IMR-90 (cell line): ENCODE results near the gene L3MBTL4. TPM values are rescaled to one million over a fixed set of nuclear protein-coding genes. Genes with fewer than 3 reads are reported as not detected.

Source experiments
- ATAC-seq: fragments of 200-7000 bp; cut with Tn5 transposase; 2 replicates; pipeline ENCODE4 v1.9.1; 2020; ENCODE audit warnings: low read depth, mild to moderate bottlenecking, moderate library complexity
- BruUV-seq: library from RNA; stranded (reverse); fragments of 400-500 nt; replicated peaks from 2 replicates; lab custom pipeline; 2021; lab: Mats Ljungman, UMichigan
- CTCF ChIA-PET: fragments of 300-600 bp; formaldehyde crosslinking; extraction: SDS; loops from one replicate; lab custom pipeline; 2021; ENCODE audit warnings: antibody characterized with exemption; lab: Yijun Ruan, JAX
- POLR2A ChIA-PET: fragments of 300-600 bp; sonication (Branson Sonifier 250); formaldehyde crosslinking; loops from one replicate; lab custom pipeline; 2022; ENCODE audit warnings: antibody characterized with exemption; ENCODE audit not compliant: unreplicated experiment; lab: Charles Lee
- DNase-seq: peaks from one replicate; pipeline ENCODE4 v3.0.0; 2013
- H2AFZ ChIP-seq: replicated peaks from 2 replicates; pipeline ENCODE3; 2013; ENCODE audit warnings: low read length, mild to moderate bottlenecking; ENCODE audit not compliant: poor library complexity
- H2AK5ac ChIP-seq: 2 replicates; pipeline ENCODE4 v1.6.1; 2013; ENCODE audit warnings: low read depth, low read length, inconsistent platforms
- H2AK9ac ChIP-seq: replicated peaks from 2 replicates; pipeline ENCODE3; 2013; ENCODE audit warnings: mild to moderate bottlenecking, low read depth, low read length, moderate library complexity; ENCODE audit not compliant: poor library complexity
- H2BK120ac ChIP-seq: 2 replicates; pipeline ENCODE4 v1.6.1; 2013; ENCODE audit warnings: low read depth, low read length, inconsistent platforms
- H2BK15ac ChIP-seq: 3 replicates; pipeline ENCODE4 v1.6.1; 2013; ENCODE audit warnings: low read depth, low read length, inconsistent platforms
- H2BK20ac ChIP-seq: 2 replicates; pipeline ENCODE4 v1.6.1; 2013; ENCODE audit warnings: low read depth, mild to moderate bottlenecking, inconsistent platforms, low read length, moderate library complexity
- H2BK5ac ChIP-seq: 2 replicates; pipeline ENCODE4 v1.6.1; 2013; ENCODE audit warnings: mild to moderate bottlenecking, low read depth, low read length, inconsistent platforms; ENCODE audit not compliant: poor library complexity, severe bottlenecking
- H3K14ac ChIP-seq: replicated peaks from 2 replicates; pipeline ENCODE4 v1.6.1; 2013; ENCODE audit warnings: low read depth, low read length, inconsistent platforms
- H3K18ac ChIP-seq: 2 replicates; pipeline ENCODE4 v1.6.1; 2013; ENCODE audit warnings: low read depth, low read length, control low read depth
- H3K23ac ChIP-seq: 2 replicates; pipeline ENCODE4 v1.6.1; 2013; ENCODE audit warnings: low read depth, low read length, inconsistent platforms
- H3K27ac ChIP-seq: 2 replicates; pipeline ENCODE4 v1.5.1; 2013; ENCODE audit warnings: mild to moderate bottlenecking, control low read depth, low read length; ENCODE audit not compliant: insufficient read depth
- H3K27me3 ChIP-seq: 2 replicates; pipeline ENCODE4 v1.6.1; 2013; ENCODE audit warnings: low read length; ENCODE audit not compliant: control insufficient read depth, insufficient read depth
- H3K36me3 ChIP-seq: 2 replicates; pipeline ENCODE4 v1.6.1; 2013; ENCODE audit warnings: low read length, mixed read lengths; ENCODE audit not compliant: control insufficient read depth, insufficient read depth
- H3K4ac ChIP-seq: 2 replicates; pipeline ENCODE4 v1.6.1; 2013; ENCODE audit warnings: low read depth, low read length, inconsistent platforms
- H3K4me1 ChIP-seq: 2 replicates; pipeline ENCODE4 v1.6.1; 2013; ENCODE audit warnings: low read length, mixed read lengths; ENCODE audit not compliant: control insufficient read depth, insufficient read depth
- H3K4me2 ChIP-seq: 2 replicates; pipeline ENCODE4 v1.6.1; 2013; ENCODE audit warnings: low read depth, mild to moderate bottlenecking, control low read depth, low read length, moderate library complexity
- H3K4me3 ChIP-seq: 2 replicates; pipeline ENCODE4 v1.5.1; 2013; ENCODE audit warnings: low read depth, mild to moderate bottlenecking, control low read depth, low read length, moderate library complexity; ENCODE audit not compliant: insufficient read depth
- H3K56ac ChIP-seq: 2 replicates; pipeline ENCODE4 v1.6.1; 2013; ENCODE audit warnings: low read length, inconsistent platforms; ENCODE audit not compliant: insufficient read depth; ENCODE audit errors: extremely low read depth
- H3K79me1 ChIP-seq, 2 experiments: 2 replicates each; pipeline ENCODE4 v1.6.1; 2013; ENCODE audit warnings: low read length in 2 of 2, inconsistent platforms in 1 of 2, low read depth in 1 of 2
- H3K9ac ChIP-seq: 2 replicates; pipeline ENCODE4 v1.6.1; 2013; ENCODE audit warnings: low read depth, low read length, control low read depth
- H3K9me1 ChIP-seq: 2 replicates; pipeline ENCODE4 v1.6.1; 2013; ENCODE audit warnings: low read length, inconsistent platforms; ENCODE audit not compliant: insufficient read depth
- H3K9me3 ChIP-seq: 2 replicates; pipeline ENCODE4 v1.6.1; 2013; ENCODE audit warnings: low read length; ENCODE audit not compliant: control insufficient read depth, insufficient read depth
- H4K20me1 ChIP-seq: 2 replicates; pipeline ENCODE4 v1.6.1; 2013; ENCODE audit warnings: low read length, inconsistent platforms; ENCODE audit not compliant: insufficient read depth
- H4K5ac ChIP-seq: 2 replicates; pipeline ENCODE4 v1.6.1; 2013; ENCODE audit warnings: mild to moderate bottlenecking, low read depth, low read length, control low read depth
- H4K8ac ChIP-seq, 2 experiments: 2 replicates each; pipeline ENCODE4 v1.6.1; 2013; ENCODE audit warnings: low read depth in 2 of 2, low read length in 2 of 2, control low read depth in 1 of 2, inconsistent platforms in 1 of 2
- H4K91ac ChIP-seq: 2 replicates; pipeline ENCODE4 v1.6.1; 2013; ENCODE audit warnings: low read depth, low read length, inconsistent platforms; ENCODE audit not compliant: insufficient read depth
- BHLHE40 ChIP-seq: fragments of 150-350 bp; IDR thresholded peaks from 2 replicates; pipeline ENCODE4 v1.6.1; 2016; ENCODE audit warnings: mild to moderate bottlenecking, low read depth, low read length
- CEBPB ChIP-seq: IDR thresholded peaks from 2 replicates; pipeline ENCODE4 v1.6.1; 2012; ENCODE audit warnings: low read depth, low read length, improper control_type of control experiment
- CHD1 ChIP-seq: IDR thresholded peaks from 2 replicates; pipeline ENCODE4 v1.6.1; 2012; ENCODE audit warnings: low read depth, low read length, improper control_type of control experiment
- FOS ChIP-seq: fragments of 150-350 bp; IDR thresholded peaks from 2 replicates; pipeline ENCODE4 v1.6.1; 2016; ENCODE audit warnings: low read depth, low read length
- MAFK ChIP-seq: IDR thresholded peaks from 2 replicates; pipeline ENCODE4 v1.6.1; 2012; ENCODE audit warnings: low read depth, low read length, improper control_type of control experiment
- MAZ ChIP-seq: IDR thresholded peaks from 2 replicates; pipeline ENCODE4 v1.6.1; 2012; ENCODE audit warnings: low read depth, mild to moderate bottlenecking, low read length, improper control_type of control experiment, moderate library complexity, borderline replicate concordance
- MXI1 ChIP-seq: IDR thresholded peaks from 2 replicates; pipeline ENCODE4 v1.6.1; 2012; ENCODE audit warnings: low read depth, mild to moderate bottlenecking, low read length, moderate library complexity, borderline replicate concordance
- NFE2L2 ChIP-seq: fragments of 150-350 bp; IDR thresholded peaks from 2 replicates; pipeline ENCODE4 v1.6.1; 2016; ENCODE audit warnings: low read depth, mild to moderate bottlenecking, low read length
- POLR2A ChIP-seq: IDR thresholded peaks from 2 replicates; pipeline ENCODE4 v1.6.1; 2012; ENCODE audit warnings: mild to moderate bottlenecking, low read depth, low read length
- RAD21 ChIP-seq: IDR thresholded peaks from 2 replicates; pipeline ENCODE4 v1.6.1; 2012; ENCODE audit warnings: low read length, improper control_type of control experiment
- RCOR1 ChIP-seq: IDR thresholded peaks from 2 replicates; pipeline ENCODE4 v1.6.1; 2012; ENCODE audit warnings: mild to moderate bottlenecking, low read length, improper control_type of control experiment; ENCODE audit not compliant: insufficient replicate concordance
- RFX5 ChIP-seq: IDR thresholded peaks from 2 replicates; pipeline ENCODE4 v1.8.0; 2012; ENCODE audit warnings: low read depth, mild to moderate bottlenecking, low read length, moderate library complexity
- SMC3 ChIP-seq: fragments of 150-350 bp; IDR thresholded peaks from 2 replicates; pipeline ENCODE4 v1.6.1; 2016; ENCODE audit warnings: low read depth, mild to moderate bottlenecking, antibody characterized with exemption, low read length, moderate library complexity
- dilution Hi-C: fragments of 300-500 bp; cut with HindIII; formaldehyde crosslinking; loops from one replicate; pipeline ENCODE4 v1.14.3; 2018; ENCODE audit warnings: low sequenced_read_pairs; ENCODE audit not compliant: unreplicated experiment
- in situ Hi-C: fragments of 300-500 bp; cut with MboI; formaldehyde crosslinking; loops from 3 replicates; pipeline ENCODE4 v1.14.3; 2019; ENCODE audit warnings: low sequenced_read_pairs, inconsistent platforms, mixed read lengths
- intact Hi-C: fragments of 100-400 bp; cut with micrococcal nuclease; formaldehyde crosslinking; loops from 2 replicates; pipeline ENCODE4 v1.10.0; 2022
- polyA plus RNA-seq, 3 experiments: library from polyadenylated mRNA; depleted of rRNA; stranded (reverse); fragments of >200 nt; gene quantifications; 2 replicates each; pipeline ENCODE4 v1.2.3, GENCODE V29; 2012; ENCODE audit warnings: low replicate concordance in 1 of 3
- total RNA-seq: library from RNA; depleted of rRNA; stranded (reverse); fragments of >200 nt; gene quantifications from 2 replicates; pipeline ENCODE4 v1.2.3, GENCODE V29; 2012
- TF ChIP-seq, protein P1 (sequence below): fragments of 150-350 bp; IDR thresholded peaks from 2 replicates; pipeline ENCODE4 v1.6.1; 2017; ENCODE audit warnings: mild to moderate bottlenecking, antibody characterized with exemption, low read length, low read depth
- TF ChIP-seq, protein P2 (sequence below): fragments of 150-350 bp; IDR thresholded peaks from 2 replicates; pipeline ENCODE4 v1.6.1; 2016; ENCODE audit warnings: low read depth, mild to moderate bottlenecking, low read length, moderate library complexity, borderline replicate concordance
- TF ChIP-seq, protein P3 (sequence below): conservative IDR thresholded peaks from 2 replicates; pipeline ENCODE4 v1.5.1; 2012; ENCODE audit warnings: mild to moderate bottlenecking, low read depth, low read length, improper control_type of control experiment

L3MBTL4 gene
- total and polyA plus RNA-seq, 2 of the 4 experiments (the other 2 are of a cell fraction) = under 0.01 to 0.02 TPM

DNA sequence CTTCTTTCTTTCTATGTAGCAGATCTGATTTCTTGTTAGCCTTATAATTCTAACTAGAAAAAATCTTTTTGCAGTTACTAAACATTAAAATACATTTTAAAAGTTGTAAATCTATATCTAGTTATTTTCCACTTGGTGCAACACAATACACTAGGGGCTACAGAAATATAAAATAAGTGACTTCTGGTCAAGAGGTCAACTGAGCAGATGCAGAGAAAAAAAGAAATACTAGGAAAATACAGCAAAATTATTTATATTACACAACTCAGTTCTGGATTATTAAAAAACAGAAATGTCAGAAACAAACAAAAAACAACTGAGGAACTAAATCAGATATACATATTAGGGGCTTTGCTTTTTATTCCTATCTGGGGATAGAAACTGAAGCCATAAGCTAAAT is 83.9 kb downstream of the L3MBTL4 start:
- no peak overlapping the region for H2AK9ac ChIP-seq
- H4K20me1 ChIP-seq = no peaks in the 10 kb centered on the region
- no peaks in the 10 kb centered on the region for H3K27me3 ChIP-seq
- H3K4me1 ChIP-seq = no peaks in the 10 kb centered on the region
- POLR2A ChIA-PET = no interaction called here
- H3K4me2 ChIP-seq = no peak overlapping the region
- no peak overlapping the region for H4K8ac ChIP-seq
- H3K14ac ChIP-seq = no peak overlapping the region
- H2AK5ac ChIP-seq = no peak overlapping the region
- H3K9me3 ChIP-seq = no peaks in the 10 kb centered on the region
- H3K23ac ChIP-seq = no peak overlapping the region
- H4K5ac ChIP-seq = no peak overlapping the region
- H2BK5ac ChIP-seq = no peak overlapping the region
- CTCF ChIA-PET = no interaction called here
- no peak for TF ChIP-seq CEBPB
- no peak for TF ChIP-seq RFX5
- TF ChIP-seq, protein P1, sequence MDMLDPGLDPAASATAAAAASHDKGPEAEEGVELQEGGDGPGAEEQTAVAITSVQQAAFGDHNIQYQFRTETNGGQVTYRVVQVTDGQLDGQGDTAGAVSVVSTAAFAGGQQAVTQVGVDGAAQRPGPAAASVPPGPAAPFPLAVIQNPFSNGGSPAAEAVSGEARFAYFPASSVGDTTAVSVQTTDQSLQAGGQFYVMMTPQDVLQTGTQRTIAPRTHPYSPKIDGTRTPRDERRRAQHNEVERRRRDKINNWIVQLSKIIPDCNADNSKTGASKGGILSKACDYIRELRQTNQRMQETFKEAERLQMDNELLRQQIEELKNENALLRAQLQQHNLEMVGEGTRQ = no peak
- no peak for TF ChIP-seq BHLHE40
- no peak for TF ChIP-seq MXI1
- no peak for TF ChIP-seq FOS
- TF ChIP-seq MAFK = no peak
- TF ChIP-seq CHD1 = no peak
- TF ChIP-seq RAD21 = no peak
- TF ChIP-seq, protein P2, sequence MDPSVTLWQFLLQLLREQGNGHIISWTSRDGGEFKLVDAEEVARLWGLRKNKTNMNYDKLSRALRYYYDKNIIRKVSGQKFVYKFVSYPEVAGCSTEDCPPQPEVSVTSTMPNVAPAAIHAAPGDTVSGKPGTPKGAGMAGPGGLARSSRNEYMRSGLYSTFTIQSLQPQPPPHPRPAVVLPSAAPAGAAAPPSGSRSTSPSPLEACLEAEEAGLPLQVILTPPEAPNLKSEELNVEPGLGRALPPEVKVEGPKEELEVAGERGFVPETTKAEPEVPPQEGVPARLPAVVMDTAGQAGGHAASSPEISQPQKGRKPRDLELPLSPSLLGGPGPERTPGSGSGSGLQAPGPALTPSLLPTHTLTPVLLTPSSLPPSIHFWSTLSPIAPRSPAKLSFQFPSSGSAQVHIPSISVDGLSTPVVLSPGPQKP = no peak
- TF ChIP-seq NFE2L2 = no peak
- TF ChIP-seq POLR2A = no peak
- TF ChIP-seq MAZ = no peak
- TF ChIP-seq, protein P3, sequence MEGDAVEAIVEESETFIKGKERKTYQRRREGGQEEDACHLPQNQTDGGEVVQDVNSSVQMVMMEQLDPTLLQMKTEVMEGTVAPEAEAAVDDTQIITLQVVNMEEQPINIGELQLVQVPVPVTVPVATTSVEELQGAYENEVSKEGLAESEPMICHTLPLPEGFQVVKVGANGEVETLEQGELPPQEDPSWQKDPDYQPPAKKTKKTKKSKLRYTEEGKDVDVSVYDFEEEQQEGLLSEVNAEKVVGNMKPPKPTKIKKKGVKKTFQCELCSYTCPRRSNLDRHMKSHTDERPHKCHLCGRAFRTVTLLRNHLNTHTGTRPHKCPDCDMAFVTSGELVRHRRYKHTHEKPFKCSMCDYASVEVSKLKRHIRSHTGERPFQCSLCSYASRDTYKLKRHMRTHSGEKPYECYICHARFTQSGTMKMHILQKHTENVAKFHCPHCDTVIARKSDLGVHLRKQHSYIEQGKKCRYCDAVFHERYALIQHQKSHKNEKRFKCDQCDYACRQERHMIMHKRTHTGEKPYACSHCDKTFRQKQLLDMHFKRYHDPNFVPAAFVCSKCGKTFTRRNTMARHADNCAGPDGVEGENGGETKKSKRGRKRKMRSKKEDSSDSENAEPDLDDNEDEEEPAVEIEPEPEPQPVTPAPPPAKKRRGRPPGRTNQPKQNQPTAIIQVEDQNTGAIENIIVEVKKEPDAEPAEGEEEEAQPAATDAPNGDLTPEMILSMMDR = no peak
- TF ChIP-seq SMC3 = no peak
- TF ChIP-seq RCOR1 = no peak
- H3K9ac ChIP-seq = no peak overlapping the region
- H3K27ac ChIP-seq = no peak overlapping the region
- in situ Hi-C loops (no loop called here), dilution Hi-C loops (no loop called here), intact Hi-C loops (no loop called here)
- H4K91ac ChIP-seq = no peak overlapping the region
- no peaks in the 10 kb centered on the region for H3K36me3 ChIP-seq
- DNase-seq (no peak), ATAC-seq (no peak)
- H3K9me1 ChIP-seq = no peaks in the 10 kb centered on the region
- H3K4ac ChIP-seq = no peak overlapping the region
- H3K4me3 ChIP-seq = no peak overlapping the region
- H3K18ac ChIP-seq = no peak overlapping the region
- H2BK20ac ChIP-seq = no peak overlapping the region
- no peak overlapping the region for H3K56ac ChIP-seq
- BruUV-seq = no TSS peak
- no peak overlapping the region for H2BK15ac ChIP-seq
- H3K79me1 ChIP-seq = no peaks in the 10 kb centered on the region
- no peak overlapping the region for H2AFZ ChIP-seq
- H2BK120ac ChIP-seq = no peak overlapping the region
